OCI-LY1 (cell line): ENCODE data around the gene CFAP97D1.

Source experiments
- EZH2 ChIP-seq: fragments of 200-600 bp; sonication (generic), shearing (Covaris generic); IDR thresholded peaks from 2 replicates; pipeline ENCODE4 v1.8.0; 2017; ENCODE audit warnings: borderline replicate concordance, mixed run types, mild to moderate bottlenecking, antibody characterized with exemption, low read length, moderate library complexity, mixed read lengths
- TF ChIP-seq, protein P1 (sequence below): fragments of 200-600 bp; sonication (generic), shearing (Covaris generic); IDR thresholded peaks from 2 replicates; pipeline ENCODE4 v1.5.1; 2017; ENCODE audit warnings: mild to moderate bottlenecking, antibody characterized with exemption, low read length, moderate library complexity, mixed read lengths

- TF ChIP-seq, protein P1, sequence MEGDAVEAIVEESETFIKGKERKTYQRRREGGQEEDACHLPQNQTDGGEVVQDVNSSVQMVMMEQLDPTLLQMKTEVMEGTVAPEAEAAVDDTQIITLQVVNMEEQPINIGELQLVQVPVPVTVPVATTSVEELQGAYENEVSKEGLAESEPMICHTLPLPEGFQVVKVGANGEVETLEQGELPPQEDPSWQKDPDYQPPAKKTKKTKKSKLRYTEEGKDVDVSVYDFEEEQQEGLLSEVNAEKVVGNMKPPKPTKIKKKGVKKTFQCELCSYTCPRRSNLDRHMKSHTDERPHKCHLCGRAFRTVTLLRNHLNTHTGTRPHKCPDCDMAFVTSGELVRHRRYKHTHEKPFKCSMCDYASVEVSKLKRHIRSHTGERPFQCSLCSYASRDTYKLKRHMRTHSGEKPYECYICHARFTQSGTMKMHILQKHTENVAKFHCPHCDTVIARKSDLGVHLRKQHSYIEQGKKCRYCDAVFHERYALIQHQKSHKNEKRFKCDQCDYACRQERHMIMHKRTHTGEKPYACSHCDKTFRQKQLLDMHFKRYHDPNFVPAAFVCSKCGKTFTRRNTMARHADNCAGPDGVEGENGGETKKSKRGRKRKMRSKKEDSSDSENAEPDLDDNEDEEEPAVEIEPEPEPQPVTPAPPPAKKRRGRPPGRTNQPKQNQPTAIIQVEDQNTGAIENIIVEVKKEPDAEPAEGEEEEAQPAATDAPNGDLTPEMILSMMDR: no peak
- TF ChIP-seq EZH2: no peak
These were observed 42.5 kb upstream of the CFAP97D1 start for GRCh38 chr17:43737722-43738121.
